HG02623 (cell line): ENCODE data around the gene DNER.
"Not testable (repeated sequence)": the region's sequence is repeated elsewhere in the genome, so short reads cannot be mapped to it uniquely, and the experiment has no call there.

Source experiments
- ATAC-seq: cut with Tn5 transposase; IDR thresholded peaks from one replicate; pipeline ENCODE4 v1.9.1; 2021; ENCODE audit warnings: moderate library complexity; ENCODE audit not compliant: unreplicated experiment

Gene DNER

DNA sequence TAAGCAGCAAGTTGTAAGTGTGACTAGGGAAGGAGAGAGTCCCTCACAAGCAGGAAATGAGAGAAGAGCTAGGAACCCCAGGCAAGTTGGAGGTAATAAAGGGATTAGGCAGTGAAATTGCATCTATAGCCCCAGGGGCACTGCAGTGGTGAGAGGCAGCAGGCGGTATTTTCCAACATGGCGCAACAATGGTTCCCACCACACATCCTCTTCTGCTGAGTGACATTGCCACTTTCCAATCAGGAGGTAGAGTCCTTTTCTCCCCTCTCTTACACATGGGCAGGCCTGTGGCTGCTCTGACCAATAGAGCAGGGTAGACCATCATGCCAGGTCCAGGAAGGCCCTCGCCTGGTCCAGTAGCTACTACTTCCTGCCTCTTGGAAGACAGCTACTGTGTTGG, 86.6 kb downstream of the DNER start:
- ATAC-seq, result no peak

DNA sequence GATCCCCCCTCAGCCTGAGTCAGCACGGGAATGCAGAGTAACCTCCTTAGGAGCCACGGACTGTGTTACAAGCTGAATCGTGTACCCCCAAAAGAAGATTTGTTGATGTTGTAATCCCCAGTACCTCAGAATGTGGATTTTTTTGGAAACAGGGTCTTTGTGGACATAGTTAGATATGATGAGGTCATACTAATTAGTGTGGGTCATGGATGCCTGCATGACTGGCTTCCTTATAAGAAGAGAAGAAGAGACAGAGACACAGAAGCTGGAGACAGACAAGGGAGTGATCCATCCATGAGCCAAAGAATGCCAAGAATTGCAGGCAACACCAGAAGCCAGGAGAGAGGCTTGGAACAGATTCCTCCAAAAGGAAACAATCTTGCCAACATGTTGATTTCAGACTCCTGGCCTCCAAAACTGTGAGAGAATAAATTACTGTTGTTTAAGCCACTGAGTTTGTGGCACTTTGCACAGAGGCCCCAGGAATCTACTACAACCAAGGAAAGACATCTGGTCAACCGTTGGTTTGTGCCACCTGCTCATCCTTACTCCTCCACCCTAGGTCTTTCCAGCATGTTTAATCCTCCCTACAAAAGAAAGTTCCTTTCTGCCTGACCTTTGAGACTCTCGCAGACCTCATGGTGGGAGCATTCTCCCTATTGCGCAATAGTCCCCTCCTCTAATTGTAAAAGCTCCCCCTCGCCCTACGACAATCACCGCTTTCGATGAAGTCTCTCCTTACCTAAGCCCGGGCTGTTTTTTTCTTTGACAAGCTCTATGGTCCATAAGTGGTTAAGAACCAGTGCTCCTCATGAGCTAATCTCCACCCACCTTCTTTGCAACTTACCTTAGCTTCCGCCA, 91.6 kb downstream of the DNER start:
- no peak for ATAC-seq

DNA sequence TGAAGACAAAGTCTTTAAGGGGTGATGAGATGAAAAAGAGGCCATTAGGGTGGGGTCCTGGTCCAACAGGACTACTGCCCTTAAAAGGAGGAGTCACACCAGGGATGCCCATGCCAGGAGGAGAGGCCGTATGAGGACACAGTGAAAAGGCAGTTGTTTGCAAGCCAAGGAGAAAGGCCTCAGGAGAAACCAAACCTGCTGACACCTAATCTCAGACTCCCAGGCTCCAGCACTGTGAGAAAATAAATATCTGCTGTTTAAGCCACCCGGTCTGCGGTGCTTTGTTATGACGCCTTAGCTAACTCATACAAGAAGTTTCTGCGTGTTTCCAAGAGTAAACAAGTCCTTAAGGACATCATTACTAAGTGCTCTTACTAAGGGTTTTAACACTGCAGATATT, 93.6 kb downstream of the DNER start:
- ATAC-seq, result no peak

DNA sequence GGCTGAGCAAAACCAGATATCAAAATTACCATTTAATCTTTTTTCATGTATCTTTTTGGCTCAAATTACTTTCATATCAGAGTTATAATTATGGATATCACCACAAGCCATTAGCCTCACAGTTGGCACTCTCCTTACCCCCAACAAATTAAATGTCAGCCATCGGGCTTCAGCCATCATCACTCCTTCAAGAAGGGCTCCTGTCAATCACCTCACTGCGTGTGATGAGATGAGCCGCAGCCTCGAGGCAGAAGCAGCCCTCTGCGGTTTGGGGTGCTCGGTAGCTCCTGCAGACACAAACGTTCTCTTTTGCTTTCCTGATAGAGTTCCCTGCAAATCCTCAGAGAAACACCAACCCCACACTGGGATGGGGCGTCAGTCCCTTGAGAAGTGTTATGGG, 94.1 kb downstream of the DNER start:
- no peak for ATAC-seq

DNA sequence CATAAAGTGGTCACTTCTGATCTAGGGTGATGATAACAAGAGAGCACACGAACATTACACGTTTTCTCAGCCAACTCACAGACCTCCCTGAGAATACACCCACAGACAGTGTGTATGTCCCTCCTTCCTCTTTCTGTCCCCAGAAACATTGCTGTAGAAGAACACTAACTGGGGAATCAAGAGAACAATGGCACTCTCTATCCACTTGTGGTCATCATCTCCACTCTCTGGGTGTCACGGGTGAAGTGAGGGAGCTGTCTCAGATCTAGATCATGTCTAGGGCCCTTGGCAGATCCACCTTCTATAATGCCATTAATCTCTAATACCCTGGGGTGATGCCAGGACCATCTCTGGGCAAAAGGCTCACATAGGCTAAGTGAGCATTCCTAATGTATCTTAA, 97.9 kb downstream of the DNER start:
- ATAC-seq, result no peak

DNA sequence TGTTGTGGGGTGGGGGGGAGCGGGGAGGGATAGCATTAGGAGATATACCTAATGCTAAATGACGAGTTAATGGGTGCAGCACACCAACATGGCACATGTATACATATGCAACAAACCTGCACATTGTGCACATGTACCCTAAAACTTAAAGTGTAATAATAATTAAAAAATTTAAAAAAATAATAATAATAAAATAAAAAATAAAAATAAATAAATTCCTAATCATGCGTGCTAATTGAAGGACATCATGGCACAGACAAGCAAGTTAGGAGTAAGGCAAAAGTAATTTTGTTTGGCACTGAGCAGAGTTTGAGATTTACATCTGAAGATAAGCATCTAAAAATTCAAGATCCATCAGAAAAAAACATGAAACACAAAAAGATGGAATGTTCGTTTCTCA, 100.3 kb downstream of the DNER start:
- not testable (repeated sequence) for ATAC-seq

DNA sequence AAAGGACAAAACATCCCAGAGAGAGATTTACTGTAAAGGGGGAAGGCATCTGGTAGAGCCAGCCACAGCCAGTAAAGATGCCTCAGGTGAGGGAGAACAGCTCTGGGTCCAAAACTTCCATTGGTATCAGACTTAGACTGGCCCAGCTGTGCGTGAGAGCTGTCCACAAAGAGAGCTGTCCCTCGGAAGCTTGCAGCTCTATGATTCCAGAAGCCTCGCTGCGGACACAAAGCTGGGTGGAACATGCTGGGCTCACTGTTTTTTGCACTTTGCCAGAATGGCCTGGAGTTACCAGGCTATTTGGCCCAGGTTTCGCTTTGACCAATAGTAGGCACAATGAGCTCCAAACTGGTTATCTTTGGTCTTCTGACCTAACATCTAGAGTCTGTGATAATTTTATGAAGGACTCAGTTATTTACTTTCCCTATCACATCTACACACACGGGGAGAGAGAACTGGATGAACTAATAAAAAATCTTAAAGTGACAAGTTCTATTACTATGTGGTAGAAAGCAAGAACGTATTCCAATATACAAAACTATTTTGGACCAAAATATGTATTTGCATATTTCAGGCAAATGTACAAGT, 101.9 kb downstream of the DNER start:
- ATAC-seq, result no peak

DNA sequence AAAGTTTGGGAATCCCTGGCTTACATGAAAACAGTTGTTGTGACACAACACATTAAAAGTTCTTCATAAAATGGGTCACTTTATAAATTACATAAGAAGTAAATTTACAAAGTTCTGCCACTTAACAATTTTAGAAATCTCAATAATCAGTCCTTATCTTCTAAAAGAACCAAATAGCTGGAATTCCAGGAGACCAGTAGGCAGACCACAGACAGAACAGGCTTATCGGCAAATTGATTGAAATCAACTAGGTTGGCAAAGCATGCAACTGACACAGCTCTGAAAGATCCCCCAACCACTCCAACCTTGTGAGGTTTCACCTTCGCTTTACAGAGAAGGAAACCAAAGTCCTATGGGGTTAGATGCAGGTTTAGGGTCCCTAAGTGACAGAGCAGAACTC, 103.0 kb downstream of the DNER start:
- no peak for ATAC-seq

DNA sequence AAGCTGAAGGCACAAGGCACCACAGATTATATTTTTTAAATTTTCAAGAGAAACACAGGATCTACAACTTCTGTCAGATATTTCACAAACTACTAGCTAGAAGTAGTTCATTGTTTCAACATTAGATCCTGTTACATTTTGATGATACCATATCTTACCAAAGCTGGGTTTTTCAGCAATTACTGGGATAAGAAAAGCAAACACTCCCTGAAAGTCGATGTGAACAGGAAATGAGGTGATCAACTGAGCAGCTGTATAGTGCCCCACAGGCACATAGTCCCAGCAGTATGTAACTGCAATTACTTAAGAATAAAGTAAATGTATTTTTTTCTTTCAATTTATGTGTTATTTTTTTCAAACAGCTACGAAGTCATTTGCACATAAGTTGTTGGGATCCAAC, 103.5 kb downstream of the DNER start:
- no peak for ATAC-seq

DNA sequence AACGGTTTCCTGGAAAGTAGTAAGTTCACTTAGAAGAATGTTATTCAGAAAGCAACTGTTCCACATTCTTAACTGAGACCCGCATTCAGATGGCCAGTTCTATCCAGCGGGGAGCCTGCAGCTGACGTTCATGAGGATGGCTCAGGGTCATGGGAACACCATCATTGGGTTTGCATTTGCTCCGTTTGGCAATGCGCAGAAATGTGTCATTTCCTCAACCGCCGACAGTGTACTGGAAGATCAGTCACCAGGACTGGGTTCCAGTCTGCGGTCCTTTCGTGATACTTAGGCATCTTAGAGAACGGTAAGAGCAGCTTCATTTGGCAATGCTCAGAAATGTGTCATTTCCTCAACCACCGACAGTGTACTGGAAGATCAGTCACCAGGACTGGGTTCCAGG, 104.0 kb downstream of the DNER start:
- ATAC-seq, result no peak

DNA sequence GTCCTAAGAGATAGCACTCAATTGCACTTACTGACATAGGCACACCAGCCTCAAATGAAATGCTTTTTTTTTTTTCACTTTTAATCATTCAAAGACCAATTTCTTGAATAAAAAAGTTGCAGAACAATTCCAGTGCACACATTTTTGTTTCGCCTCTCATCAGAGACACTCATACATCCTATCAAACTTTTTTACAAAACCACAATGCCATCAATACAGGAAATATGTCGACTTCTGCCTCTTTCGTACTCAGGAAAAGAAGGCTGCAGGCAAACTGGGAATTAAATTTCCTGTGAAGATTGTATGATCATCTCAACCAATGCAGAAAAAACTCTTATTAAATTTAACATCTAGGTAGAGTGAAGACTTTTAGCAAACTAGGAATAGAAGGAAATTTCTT, 112.4 kb downstream of the DNER start:
- ATAC-seq, result no peak

DNA sequence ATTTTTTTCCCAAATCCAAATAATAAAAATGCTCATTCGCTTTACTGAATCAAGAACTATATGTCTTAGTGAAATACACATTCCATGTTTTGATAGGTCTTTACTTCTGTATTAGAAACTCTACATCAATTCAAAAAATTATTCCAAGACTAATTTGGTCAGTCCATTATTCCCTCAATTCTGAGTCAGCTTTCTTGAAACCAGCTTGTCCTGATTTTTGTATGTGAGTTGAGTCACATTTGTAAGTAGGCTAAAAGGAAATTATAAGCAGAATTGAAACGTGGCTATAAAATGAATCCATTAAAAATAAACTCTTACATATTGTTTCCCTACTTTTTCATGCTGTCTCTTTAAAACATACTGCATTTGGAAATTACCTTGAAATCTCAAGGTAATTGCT, 113.0 kb downstream of the DNER start:
- ATAC-seq, result no peak

DNA sequence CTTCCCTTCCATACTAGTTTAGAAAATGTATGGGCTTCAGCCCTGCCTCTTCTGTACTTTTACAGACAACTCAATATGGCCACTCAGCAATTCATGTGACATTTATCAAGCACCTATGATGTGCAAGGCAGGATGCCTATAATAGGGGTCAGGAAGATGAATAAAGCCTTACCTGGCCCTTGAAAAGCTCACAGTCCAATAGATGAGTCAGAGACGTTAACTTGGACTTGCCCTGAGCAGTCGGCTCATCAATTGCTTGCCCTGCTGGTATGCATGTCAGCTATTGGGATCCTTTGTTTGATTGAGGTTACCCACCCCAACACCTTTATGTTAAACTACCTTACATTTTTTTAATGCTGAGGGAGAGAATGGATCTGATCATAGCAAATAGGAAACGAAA, 116.1 kb downstream of the DNER start:
- ATAC-seq, result no peak

DNA sequence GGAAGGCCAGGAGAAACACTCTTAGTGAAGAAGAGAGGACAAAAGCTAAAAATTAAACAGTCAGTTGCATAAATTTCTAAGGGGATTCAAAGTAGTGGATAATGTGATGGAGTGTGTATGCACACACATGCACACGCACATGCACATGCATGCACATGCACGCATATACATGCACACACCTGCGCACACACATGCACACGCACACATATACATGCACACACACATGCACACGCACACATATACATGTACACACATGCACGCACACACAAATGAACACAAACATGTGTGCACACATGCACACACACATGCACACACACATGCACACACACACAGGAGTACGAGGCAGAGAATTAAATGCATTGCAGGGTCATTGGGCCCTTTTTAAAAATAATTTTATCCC, 117.6 kb downstream of the DNER start:
- no peak for ATAC-seq

DNA sequence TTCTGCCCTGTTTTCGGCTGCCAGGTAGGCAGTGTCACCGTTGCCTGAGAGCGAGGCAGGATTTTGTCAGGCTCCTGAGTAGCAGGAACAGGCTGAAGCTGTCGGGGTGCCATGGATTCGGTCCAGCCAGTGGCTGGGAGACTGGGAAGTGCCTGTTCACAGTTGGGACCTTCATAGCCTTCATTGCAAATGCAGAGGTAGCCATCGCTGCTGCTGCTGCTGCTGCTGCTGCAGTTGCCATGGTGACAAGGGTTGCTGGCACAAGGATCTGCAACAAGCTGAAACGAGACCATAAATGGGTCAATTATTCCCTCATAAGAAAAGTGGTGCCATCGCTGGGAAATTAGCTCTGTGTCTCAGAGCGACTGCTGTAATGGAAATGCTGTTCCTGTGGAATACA, 122.7 kb downstream of the DNER start:
- no peak for ATAC-seq

DNA sequence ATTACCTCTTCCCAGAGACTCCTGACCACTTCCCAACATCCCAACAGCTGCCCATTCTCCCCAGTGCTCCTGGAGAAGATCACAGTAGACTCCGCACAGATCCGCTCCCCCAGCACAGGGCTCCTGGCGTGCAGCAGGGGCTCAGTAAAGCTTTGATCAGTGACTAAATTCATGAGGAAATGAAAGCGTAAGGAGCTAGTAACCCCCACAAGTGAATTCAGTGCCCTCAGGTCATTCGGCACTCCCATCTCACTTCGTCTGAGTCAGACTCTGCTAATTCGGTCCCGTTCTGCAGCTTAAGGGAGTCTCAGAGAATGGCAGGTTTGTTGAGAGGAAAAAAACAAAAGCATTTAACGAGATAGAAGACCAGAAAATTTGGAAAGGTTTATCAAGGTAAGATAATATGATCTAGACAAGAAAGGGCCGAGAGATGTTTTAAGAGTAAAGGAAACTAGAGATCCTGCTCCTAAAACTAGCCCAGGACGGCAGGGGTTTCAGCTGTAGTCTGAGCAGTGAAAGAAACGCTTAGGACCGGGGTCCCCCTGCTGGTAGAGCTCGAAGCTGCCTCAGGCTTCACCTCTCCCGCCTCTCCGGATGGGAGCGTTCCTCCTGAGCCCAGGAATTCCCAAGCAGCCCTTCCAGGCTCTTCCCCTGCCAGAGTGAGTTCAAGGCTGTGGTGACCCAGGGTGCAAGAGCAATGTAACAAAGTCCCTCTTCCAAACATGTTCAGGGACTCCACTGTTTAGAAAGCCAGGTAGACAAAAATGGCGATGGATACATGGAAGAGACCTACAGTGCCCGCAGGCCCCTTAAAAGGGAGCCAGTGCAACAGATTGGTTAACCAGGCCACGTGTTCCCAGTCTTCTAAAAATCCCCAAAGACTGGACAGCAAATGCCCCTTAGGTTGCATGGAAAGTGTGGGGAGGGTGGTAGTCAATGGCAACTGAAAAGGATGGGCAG, 127.3 kb downstream of the DNER start:
- peak; percentile 68 for ATAC-seq

DNA sequence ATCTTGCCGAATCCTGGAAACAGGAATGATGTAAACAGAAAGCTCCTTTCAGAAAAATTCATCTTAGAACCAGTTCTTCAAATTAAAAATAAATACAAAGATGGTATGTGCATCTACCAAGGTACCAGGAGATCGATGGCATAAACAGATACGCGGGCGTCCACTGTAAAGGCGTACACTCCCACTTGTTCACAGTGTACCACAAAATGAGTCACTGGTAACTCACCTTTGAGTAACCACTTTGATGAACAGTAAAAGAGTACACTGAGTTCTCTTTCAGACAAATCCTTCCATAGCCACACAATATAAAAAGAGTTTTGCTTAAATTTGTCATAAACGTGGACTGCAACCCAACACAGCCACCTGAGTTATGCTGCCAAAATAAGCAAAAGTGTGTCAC, 128.3 kb downstream of the DNER start:
- no peak for ATAC-seq

DNA sequence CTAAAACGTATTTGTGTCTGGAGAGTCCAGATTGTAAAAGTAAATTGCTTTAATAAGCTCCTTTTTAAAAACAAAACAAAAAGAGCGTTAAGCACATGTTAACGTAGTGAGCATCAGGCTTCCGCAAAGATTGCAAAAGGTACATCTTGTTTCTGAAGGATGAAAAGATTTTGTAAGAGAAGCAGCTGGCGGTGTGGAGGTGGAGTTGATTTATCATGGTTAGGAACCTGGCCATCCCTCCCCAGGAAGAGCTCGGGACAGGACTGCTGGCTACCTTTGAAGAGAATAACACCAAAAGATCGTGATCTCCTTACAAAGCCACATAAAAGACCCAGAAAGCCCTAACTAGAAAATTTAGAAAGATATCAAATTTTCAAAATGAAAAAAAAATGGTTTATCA, 132.2 kb downstream of the DNER start:
- ATAC-seq, result no peak

DNA sequence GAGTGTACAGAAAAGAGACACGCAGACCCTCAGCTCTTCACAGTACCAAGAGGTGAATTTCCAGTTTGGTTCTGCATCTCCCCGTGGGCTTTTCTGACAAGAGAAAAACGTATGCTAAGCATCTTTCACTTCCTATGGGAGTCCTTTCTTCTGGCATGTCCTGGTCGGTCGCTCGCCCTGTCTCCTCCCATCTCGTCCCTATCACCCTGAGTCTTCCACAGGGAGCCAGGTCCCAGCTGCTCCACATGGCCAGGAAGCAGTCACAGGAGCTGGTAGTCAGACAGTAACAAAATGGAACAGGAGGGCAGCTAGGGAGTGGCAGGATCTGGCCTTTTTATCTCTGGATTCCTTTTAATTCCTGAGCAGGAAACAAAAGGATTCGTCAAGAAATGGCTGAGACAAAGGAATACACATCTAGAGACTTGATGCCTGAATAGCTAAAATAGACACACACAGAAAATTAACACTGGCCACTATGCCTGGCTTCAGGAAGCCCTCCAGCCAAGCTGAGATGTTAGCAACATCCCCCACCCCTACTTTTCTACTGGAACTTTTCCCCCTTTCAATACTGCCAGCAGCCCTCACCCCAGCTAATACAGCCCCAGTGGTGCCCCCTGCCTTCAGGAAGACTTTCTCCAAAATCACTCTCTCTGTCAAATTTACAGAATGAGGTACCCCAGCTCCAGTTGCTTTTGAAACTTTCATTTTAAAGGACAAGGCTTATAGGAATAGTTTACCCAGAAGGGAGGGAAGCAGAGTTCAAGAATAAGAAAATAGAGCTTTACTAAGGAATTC, 136.1 kb downstream of the DNER start:
- ATAC-seq, result no peak

DNA sequence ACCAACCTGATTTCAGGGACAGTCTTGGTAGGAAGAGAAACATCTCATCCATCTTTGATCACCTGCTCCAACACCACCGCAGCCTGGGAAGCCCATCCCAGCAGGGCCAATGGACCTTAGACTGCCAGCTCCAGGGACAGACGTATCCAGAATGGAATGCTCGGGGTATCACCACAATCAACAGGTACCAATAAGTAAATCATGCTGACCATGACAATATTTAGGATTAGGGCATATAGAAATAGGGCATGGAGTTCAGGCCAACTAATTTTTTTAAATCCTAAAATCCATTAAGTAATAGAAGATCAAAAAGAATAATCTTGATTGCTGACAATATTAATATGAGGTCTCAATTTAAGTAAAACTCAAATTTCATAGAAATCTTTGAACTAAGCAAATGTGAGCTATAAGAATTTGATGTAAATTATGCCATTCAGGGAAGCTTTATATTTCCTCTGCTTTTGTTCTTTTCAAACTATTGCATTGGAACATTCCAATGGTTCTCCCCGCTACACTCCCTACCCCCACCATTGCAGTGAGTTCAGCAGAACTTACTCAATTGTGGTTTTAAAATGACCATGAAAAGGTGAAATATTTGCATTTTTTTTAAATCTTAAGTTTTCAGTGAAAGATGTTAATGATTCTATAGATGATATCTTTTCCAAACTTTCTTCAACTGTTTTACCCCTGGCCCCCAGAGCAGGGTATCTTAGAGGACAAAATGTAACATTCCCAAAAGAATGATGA, 138.6 kb downstream of the DNER start:
- no peak for ATAC-seq
